ENCODE results near the gene DNAH7.

Gene DNAH7

GRCh38 chr2:196063773-196064172 lies 4.9 kb downstream of the DNAH7 start:
- H3K27ac Mint-ChIP-seq: no peak overlapping the region
- DNase-seq: no peak
- H3K4me3 Mint-ChIP-seq: no peak overlapping the region
- H3K4me1 Mint-ChIP-seq: peaks cover 4 to 5% of the 10 kb centered on the region in 2 donors
- peaks cover 0 to 5% of the 10 kb centered on the region in 2 donors for H3K27me3 Mint-ChIP-seq
- H3K36me3 Mint-ChIP-seq: peaks cover 0 to 9% of the 10 kb centered on the region in 2 donors
- ATAC-seq (replicated peaks): no peak
- no peaks in the 10 kb centered on the region for H3K9me3 Mint-ChIP-seq

GRCh38 chr2:196059491-196059960 lies 9.1 kb downstream of the DNAH7 start:
- DNase-seq: no peak
- no peak for ATAC-seq (replicated peaks)
- no peaks in the 10 kb centered on the region for H3K9me3 Mint-ChIP-seq

GRCh38 chr2:196054631-196055030 lies 14.0 kb downstream of the DNAH7 start:
- Mint-ChIP-seq H3K9me3 (no peaks in the 10 kb centered on the region), H3K27ac (no peak overlapping the region), H3K36me3 (peaks cover 0 to 11% of the 10 kb centered on the region in 2 donors), H3K27me3 (peaks cover 0 to 4% of the 10 kb centered on the region in 2 donors), H3K4me1 (peaks cover 0 to 4% of the 10 kb centered on the region in 2 donors), H3K4me3 (no peak overlapping the region)
- ATAC-seq (replicated peaks) (no peak), DNase-seq (no peak)

More at GRCh38 chr2:196059491-196059960, 9.1 kb downstream of the DNAH7 start:
- H3K36me3 Mint-ChIP-seq: peaks cover 0 to 13% of the 10 kb centered on the region in 2 donors
- H3K4me1 Mint-ChIP-seq: peaks cover 0 to 4% of the 10 kb centered on the region in 2 donors
- H3K27me3 Mint-ChIP-seq: peaks cover 0 to 9% of the 10 kb centered on the region in 2 donors
- H3K4me3 Mint-ChIP-seq: no peak overlapping the region
- H3K27ac Mint-ChIP-seq: no peak overlapping the region

- ATAC-seq (replicated peaks) (no peak), DNase-seq (no peak)
- no peak overlapping the region for H3K4me3 Mint-ChIP-seq
- H3K4me1 Mint-ChIP-seq: peaks cover 6 to 23% of the 10 kb centered on the region in 2 donors
- H3K9me3 Mint-ChIP-seq: peaks cover 2 to 4% of the 10 kb centered on the region in 2 donors
- H3K27ac Mint-ChIP-seq: peak overlapping the region; percentile 65
- peaks cover 9 to 44% of the 10 kb centered on the region in 2 donors for H3K36me3 Mint-ChIP-seq
- peaks cover 0 to under 1% of the 10 kb centered on the region in 2 donors for H3K27me3 Mint-ChIP-seq
Measured at GRCh38 chr2:196046123-196046917, 22.3 kb downstream of the DNAH7 start.

- DNase-seq (no peak), ATAC-seq (replicated peaks) (no peak)
- Mint-ChIP-seq H3K36me3 (peaks cover 41 to 66% of the 10 kb centered on the region in 2 donors), H3K27ac (no peak overlapping the region), H3K4me3 (no peak overlapping the region), H3K9me3 (peaks cover 31 to 38% of the 10 kb centered on the region in 2 donors), H3K4me1 (peaks cover 6 to 19% of the 10 kb centered on the region in 2 donors), H3K27me3 (peaks cover 6 to 9% of the 10 kb centered on the region in 2 donors)
Measured at GRCh38 chr2:196041786-196042185, 26.9 kb downstream of the DNAH7 start.

- DNase-seq (no peak), ATAC-seq (replicated peaks) (no peak)
- H3K9me3 Mint-ChIP-seq: peaks cover 33 to 39% of the 10 kb centered on the region in 2 donors
- H3K36me3 Mint-ChIP-seq: peaks cover 47 to 63% of the 10 kb centered on the region in 2 donors
- H3K4me1 Mint-ChIP-seq: peaks cover 0 to 7% of the 10 kb centered on the region in 2 donors
- H3K27ac Mint-ChIP-seq: no peak overlapping the region
- no peak overlapping the region for H3K4me3 Mint-ChIP-seq
- peaks cover 11 to 13% of the 10 kb centered on the region in 2 donors for H3K27me3 Mint-ChIP-seq
Measured at GRCh38 chr2:196040218-196040617, 28.4 kb downstream of the DNAH7 start.

- Mint-ChIP-seq H3K4me1 (peaks cover 2 to 8% of the 10 kb centered on the region in 2 donors), H3K9me3 (peaks cover 41 to 47% of the 10 kb centered on the region in 2 donors), H3K4me3 (no peak overlapping the region), H3K36me3 (peaks cover 61 to 63% of the 10 kb centered on the region in 2 donors), H3K27me3 (peaks cover 19 to 30% of the 10 kb centered on the region in 2 donors), H3K27ac (no peak overlapping the region)
- no peak for DNase-seq
- ATAC-seq (replicated peaks): no peak
Measured at GRCh38 chr2:196036442-196036841, 32.2 kb downstream of the DNAH7 start.

- no peak overlapping the region for H3K27ac Mint-ChIP-seq
- DNase-seq (no peak), ATAC-seq (replicated peaks) (no peak)
- H3K9me3 Mint-ChIP-seq: peaks cover 2 to 8% of the 10 kb centered on the region in 2 donors
- peaks cover 0 to 7% of the 10 kb centered on the region in 2 donors for H3K27me3 Mint-ChIP-seq
- no peaks in the 10 kb centered on the region for H3K4me1 Mint-ChIP-seq
- no peak overlapping the region for H3K4me3 Mint-ChIP-seq
- H3K36me3 Mint-ChIP-seq: peaks cover 0 to 8% of the 10 kb centered on the region in 2 donors
Measured at GRCh38 chr2:196018037-196018436, 50.6 kb downstream of the DNAH7 start.

- Mint-ChIP-seq H3K4me3 (no peak overlapping the region), H3K9me3 (peaks cover 7% of the 10 kb centered on the region in 2 donors), H3K27me3 (peaks cover 0 to 7% of the 10 kb centered on the region in 2 donors), H3K36me3 (peaks cover 11 to 17% of the 10 kb centered on the region in 2 donors), H3K27ac (no peak overlapping the region), H3K4me1 (no peaks in the 10 kb centered on the region)
- DNase-seq: no peak
- no peak for ATAC-seq (replicated peaks)
Measured at GRCh38 chr2:196012314-196012713, 56.3 kb downstream of the DNAH7 start.

- no peak overlapping the region for H3K27ac Mint-ChIP-seq
- no peak for DNase-seq
- peaks cover 7% of the 10 kb centered on the region in 2 donors for H3K9me3 Mint-ChIP-seq
- peaks cover 0 to 6% of the 10 kb centered on the region in 2 donors for H3K27me3 Mint-ChIP-seq
- H3K36me3 Mint-ChIP-seq: peaks cover 16 to 21% of the 10 kb centered on the region in 2 donors
- ATAC-seq (replicated peaks): no peak
- H3K4me3 Mint-ChIP-seq: no peak overlapping the region
- H3K4me1 Mint-ChIP-seq: no peaks in the 10 kb centered on the region
Measured at GRCh38 chr2:196000551-196000950, 68.1 kb downstream of the DNAH7 start.

- Mint-ChIP-seq H3K9me3 (no peaks in the 10 kb centered on the region), H3K4me1 (no peaks in the 10 kb centered on the region), H3K4me3 (no peak overlapping the region), H3K36me3 (peaks cover 4 to 16% of the 10 kb centered on the region in 2 donors), H3K27me3 (no peaks in the 10 kb centered on the region), H3K27ac (no peak overlapping the region)
- DNase-seq (no peak), ATAC-seq (replicated peaks) (no peak)
Measured at GRCh38 chr2:195998070-195998469, 70.6 kb downstream of the DNAH7 start.

GRCh38 chr2:195995499-195995898 lies 73.1 kb downstream of the DNAH7 start:
- no peaks in the 10 kb centered on the region for H3K9me3 Mint-ChIP-seq
- no peaks in the 10 kb centered on the region for H3K27me3 Mint-ChIP-seq
- peaks cover 4 to 17% of the 10 kb centered on the region in 2 donors for H3K36me3 Mint-ChIP-seq
- DNase-seq (no peak), ATAC-seq (replicated peaks) (no peak)
- no peaks in the 10 kb centered on the region for H3K4me1 Mint-ChIP-seq
- H3K4me3 Mint-ChIP-seq: no peak overlapping the region
- H3K27ac Mint-ChIP-seq: no peak overlapping the region

- H3K4me3 Mint-ChIP-seq: no peak overlapping the region
- H3K4me1 Mint-ChIP-seq: no peaks in the 10 kb centered on the region
- no peaks in the 10 kb centered on the region for H3K27me3 Mint-ChIP-seq
- H3K36me3 Mint-ChIP-seq: peaks cover 1 to 8% of the 10 kb centered on the region in 2 donors
- no peak overlapping the region for H3K27ac Mint-ChIP-seq
- DNase-seq (no peak), ATAC-seq (replicated peaks) (no peak)
- H3K9me3 Mint-ChIP-seq: no peaks in the 10 kb centered on the region
Measured at GRCh38 chr2:195993623-195994022, 75.0 kb downstream of the DNAH7 start.

- no peak overlapping the region for H3K27ac Mint-ChIP-seq
- ATAC-seq (replicated peaks) (no peak), DNase-seq (no peak)
- H3K4me1 Mint-ChIP-seq: peaks cover 5 to 8% of the 10 kb centered on the region in 2 donors
- peaks cover 0 to 4% of the 10 kb centered on the region in 2 donors for H3K36me3 Mint-ChIP-seq
- no peak overlapping the region for H3K4me3 Mint-ChIP-seq
- H3K27me3 Mint-ChIP-seq: peaks cover 0 to 4% of the 10 kb centered on the region in 2 donors
- no peaks in the 10 kb centered on the region for H3K9me3 Mint-ChIP-seq
Measured at GRCh38 chr2:195985741-195986140, 82.9 kb downstream of the DNAH7 start.

Data from stimulated activated naive B cell treated with anti-CD40 and anti-IgM and Interleukin-4, amounts not matched to agents 10 μg/mL and 1 μg/mL and 100 μg/mL, for 72 hours (primary cell).